NCI-H2196 treated with DMSO at 0.1 percent for 48 hours (cell line): ENCODE results near the gene RFTN1.

Source experiments
- DNase-seq: peaks from one replicate; lab custom pipeline; 2025; ENCODE audit not compliant: unreplicated experiment; lab: John Stamatoyannopoulos, UW

Gene RFTN1

GRCh38 chr3:16468336-16469098, 45.0 kb downstream of the RFTN1 start:
- no peak for DNase-seq

DNA sequence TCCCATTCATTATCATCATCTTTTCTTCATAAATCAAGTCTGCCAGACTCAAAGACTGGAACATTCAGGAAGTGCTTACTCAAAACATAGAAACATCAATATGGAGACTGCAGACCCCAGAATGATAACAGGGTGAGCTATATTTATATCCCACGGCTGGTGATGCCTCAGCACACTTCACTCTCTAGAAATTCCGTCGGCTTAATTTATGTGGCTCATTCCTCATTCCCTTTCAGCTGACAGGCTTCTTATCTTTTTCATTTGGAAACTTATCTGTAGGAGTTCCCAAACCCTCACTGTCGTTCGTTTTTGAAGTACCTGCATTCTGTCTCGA, 45.5 kb downstream of the RFTN1 start:
- DNase-seq = no peak

DNA sequence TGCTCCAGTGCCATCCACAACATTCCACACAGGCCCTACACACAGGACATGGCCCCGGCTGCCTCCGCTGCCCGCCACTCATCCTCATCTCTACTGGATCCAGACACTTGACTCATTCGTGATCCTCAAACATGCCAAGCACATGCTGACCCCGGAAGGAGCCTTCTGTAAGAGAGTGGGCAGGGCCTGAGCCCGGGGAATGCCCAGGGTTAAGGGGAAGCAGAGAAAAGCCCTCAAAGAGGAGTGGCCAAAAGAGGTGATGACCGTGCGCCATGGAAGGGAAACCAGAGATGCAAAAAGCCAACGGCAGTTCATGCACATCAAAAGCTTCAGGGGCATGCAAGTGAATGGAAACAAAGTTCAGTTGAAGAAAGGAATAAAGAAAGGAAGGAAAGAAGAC, 46.1 kb downstream of the RFTN1 start:
- no peak for DNase-seq

DNA sequence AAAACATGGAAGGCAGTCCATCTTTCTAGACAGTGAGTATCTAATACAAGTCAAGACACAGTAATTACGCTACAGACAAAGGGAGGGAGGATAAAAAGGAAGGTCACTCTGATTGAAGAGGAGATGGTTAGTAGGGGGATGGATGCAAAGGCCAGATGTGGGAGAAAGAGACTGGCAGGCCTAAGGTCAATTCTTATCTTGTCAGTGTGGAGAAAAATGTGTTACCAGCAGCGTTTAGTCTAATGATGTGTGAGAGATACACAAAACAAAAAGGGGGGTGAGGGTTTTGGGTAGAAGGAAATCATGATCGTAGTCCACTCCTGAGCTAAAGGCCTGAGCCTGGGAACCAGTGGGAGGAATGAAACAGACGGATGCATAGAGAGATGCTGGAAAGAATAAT, 46.7 kb downstream of the RFTN1 start:
- no peak for DNase-seq

DNA sequence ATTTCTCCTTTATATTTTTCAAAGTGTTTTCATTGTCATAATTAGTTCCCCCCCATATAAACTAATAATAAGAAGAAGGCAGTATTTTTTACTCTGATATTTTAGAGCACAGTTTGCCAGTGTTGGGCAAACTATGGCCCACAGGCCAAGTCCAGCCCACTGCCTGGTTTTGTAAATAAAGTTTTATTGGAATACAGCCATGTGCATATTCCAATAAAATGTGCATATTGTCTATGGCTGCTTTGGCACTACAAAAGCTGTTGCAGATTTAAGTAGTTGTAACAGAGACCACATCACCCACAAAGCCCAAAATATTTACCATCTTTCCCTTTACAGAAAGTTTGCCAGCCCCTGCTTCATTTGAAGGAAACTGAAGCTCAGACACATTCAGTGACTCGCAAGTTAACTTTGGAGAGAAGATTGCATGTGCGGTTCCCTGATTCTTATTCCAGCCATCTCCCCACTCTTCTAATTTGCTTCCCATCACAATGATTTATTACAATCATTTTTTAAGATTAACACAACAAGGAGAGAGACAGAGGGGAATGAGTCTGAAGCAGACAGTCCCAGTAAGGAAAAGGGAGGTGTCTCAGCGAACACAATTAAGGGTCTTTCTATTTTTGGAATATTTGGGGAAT, 48.9 kb downstream of the RFTN1 start:
- no peak for DNase-seq

DNA sequence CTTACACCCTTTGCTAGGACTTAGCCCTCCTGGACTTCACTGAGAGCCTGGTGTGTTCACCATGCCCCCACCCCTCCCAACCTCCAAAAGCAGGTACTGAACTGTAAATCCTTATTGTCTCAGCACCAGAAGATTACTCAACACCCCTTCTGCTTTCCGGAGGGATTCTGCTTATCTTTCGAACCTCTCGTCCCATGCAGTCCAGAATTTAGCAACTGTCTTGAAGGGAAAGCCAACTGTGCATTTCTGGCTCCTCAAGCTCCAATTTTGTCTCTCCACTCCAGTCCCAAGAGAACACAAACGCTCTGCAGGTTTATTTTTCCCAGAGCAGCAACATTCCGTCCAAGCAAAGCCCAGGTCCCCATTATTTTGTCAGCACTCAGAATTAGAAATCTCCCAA, 49.6 kb downstream of the RFTN1 start:
- DNase-seq = no peak

GRCh38 chr3:16463119-16463518, 50.4 kb downstream of the RFTN1 start:
- no peak for DNase-seq

DNA sequence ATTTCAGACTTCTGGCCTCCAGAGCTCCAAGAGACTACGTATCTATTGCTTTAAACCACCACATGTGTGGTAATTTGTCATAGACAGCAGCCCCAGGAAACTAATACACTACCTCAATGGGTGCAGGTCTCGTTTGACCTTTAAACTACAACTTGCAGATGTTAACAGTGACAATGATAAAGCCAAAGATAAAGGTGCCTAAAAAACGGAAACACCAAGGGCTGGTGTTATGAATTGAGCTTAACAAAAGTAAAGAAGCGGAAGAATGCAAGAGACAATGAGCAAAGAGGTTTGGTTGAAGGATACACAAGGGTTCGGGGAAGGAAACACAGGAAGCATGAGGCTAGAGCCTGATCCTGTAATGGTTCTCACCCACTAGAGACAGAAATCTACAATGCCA, 50.8 kb downstream of the RFTN1 start:
- no peak for DNase-seq

- DNase-seq = no peak
These were observed 51.8 kb downstream of the RFTN1 start for GRCh38 chr3:16461463-16462245.

- DNase-seq = no peak
These were observed 52.6 kb downstream of the RFTN1 start for GRCh38 chr3:16460886-16461285.

DNA sequence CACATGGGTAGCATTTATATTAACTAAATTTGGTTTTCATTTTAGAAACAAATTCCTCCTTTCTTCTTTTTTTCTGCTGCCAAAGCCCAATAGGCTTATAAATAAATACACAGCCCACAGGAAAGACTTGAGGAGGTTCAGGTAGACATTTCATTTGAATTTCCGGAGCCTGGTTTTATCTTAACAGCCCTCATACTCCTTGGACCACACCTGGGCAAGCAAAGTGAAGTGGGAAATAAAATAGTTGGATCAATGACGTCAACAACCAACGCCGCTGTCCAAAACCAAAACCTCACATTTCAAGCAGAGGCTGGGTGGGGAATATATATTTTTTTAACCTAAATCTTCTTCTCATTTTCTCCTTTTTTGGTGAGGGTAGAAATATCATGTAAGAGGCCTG, 53.2 kb downstream of the RFTN1 start:
- DNase-seq = no peak

DNA sequence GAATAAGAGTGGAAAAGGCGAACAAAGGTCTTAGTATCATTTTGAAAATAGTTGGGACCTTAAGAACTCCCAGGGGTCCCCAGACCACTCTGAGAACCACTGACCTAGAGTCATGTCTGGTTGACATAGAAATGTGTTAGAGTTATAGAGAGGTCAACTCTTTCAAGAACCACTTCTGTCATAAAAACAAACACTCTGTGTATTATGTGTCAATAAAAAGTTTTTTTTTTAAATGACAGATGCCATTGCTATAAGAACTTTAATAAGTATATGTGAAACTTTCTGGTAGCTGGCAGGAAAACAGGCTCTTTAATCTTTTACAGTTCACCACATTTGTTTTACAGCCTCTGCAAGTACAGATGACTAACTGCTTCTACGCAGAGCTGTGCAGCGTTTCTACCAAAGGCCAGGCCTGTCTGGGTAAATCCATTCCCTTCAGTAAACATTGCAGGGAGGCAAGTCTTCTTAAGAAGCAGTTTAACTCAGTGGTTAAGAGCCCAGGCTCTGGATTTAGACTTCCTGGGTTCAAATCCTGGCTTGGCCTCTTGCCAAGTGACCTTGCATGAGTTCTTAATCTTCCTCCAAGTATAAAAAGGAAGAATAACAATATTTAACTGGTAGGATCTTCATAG, 56.6 kb downstream of the RFTN1 start:
- DNase-seq = no peak

- DNase-seq = no peak
These were observed 57.5 kb downstream of the RFTN1 start for GRCh38 chr3:16455966-16456365.

- DNase-seq = no peak
These were observed 58.5 kb downstream of the RFTN1 start for GRCh38 chr3:16455001-16455400.

DNA sequence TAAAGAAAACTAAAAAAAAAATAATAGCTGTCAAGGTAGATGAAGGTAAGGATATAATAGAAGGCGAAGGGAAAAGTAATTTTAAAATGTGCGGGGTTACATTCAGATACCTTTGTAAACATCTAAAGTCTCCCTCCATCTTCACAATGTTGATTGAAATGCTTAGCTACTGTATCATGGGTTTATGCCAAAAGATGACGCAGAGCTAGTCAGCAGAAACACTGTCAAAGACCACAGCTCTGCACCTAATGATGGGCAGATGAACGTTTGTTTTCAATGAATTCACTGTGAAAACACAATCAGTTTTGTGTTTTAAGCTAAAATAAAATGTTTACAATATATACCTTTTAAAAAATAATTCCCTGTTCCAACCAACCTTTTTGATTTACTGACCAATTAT, 61.2 kb downstream of the RFTN1 start:
- no peak for DNase-seq

- no peak for DNase-seq
These were observed 64.1 kb downstream of the RFTN1 start for GRCh38 chr3:16449369-16449768.

DNA sequence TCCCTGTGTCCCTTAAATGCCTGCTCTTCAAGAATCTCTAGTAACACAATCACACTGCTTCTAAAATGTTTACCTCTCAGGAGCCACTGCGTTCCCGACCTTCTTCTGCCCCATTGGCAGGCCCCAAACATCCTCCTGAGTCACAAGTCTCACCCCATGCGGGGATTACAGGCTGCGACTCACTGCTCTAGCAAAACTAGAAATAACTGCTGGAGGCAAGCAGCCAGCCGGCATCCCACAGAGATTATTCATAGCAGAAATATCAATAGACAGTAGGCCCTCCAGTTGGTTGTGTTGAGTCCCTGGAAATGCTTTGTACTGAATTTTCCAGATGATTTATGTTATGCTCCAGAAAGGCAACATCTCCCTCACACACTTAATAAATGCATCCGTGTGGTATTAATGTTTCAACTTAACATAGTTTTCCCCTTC, 64.8 kb downstream of the RFTN1 start:
- DNase-seq = no peak

DNA sequence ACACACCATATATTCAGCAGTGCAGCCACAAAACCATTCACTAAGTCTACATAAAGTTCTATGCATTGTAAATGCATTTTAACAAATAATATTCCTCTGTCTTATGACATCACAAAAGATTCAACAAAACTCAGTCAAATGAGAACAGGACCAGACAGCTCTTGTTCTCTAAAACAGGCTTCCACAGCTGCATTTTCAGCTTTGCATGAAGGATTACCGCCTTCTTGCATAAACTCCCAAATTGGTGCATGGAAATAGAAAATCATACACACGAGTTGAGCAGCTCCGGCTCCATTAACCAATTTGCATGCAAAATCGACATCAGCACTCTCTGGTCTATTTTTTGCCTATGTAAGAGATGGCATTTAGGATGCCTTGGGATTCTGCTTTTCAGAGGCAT, 66.4 kb downstream of the RFTN1 start:
- no peak for DNase-seq

DNA sequence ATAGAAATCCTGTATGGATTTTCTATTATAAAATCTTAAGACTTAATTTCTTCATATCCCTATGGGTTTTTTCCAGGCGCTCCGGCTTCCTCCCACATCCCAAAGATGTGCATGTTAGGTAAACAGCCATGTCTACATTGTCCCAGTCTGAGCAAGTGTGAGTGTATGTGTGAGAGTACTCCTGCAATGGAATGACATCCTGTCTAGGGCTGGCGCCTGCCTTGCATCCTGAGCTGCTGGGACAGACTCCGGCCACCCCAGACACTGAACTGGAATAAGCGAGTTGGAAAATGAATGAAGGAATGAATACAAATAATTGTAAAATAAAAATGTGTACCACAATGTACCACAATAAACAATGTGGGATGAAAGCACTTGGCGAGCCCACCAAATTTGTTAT, 69.2 kb downstream of the RFTN1 start:
- no peak for DNase-seq

GRCh38 chr3:16442730-16443129, 70.8 kb downstream of the RFTN1 start:
- no peak for DNase-seq

- no peak for DNase-seq
These were observed 72.1 kb downstream of the RFTN1 start for GRCh38 chr3:16441371-16441875.
